Activated naive CD4-positive, alpha-beta T cell treated with anti-CD3 and anti-CD28 coated beads, Interleukin-2, amount 10 ng/mL, durations not matched to agents 7 days and 5 days (primary cell): ENCODE data around the gene CILP.

Source experiments
- CTCF ChIA-PET: fragments of 350-600 bp; sonication (Branson Sonifier 250); formaldehyde crosslinking; loops from one replicate; lab custom pipeline; 2021; ENCODE audit warnings: antibody characterized with exemption; lab: Charles Lee
- DNase-seq: peaks from one replicate; pipeline ENCODE4 v3.0.0-alpha.2; 2020
- H3K27ac Mint-ChIP-seq: one replicate; pipeline ENCODE4 v1.8.0; 2021; ENCODE audit warnings: mild to moderate bottlenecking, moderate library complexity, mixed read lengths
- H3K27me3 Mint-ChIP-seq: one replicate; pipeline ENCODE4 v1.8.0; 2021; ENCODE audit warnings: mild to moderate bottlenecking, mixed read lengths
- H3K36me3 Mint-ChIP-seq: one replicate; pipeline ENCODE4 v1.8.0; 2021; ENCODE audit warnings: mixed read lengths
- H3K4me1 Mint-ChIP-seq: one replicate; pipeline ENCODE4 v1.8.0; 2021; ENCODE audit warnings: mixed read lengths
- H3K4me3 Mint-ChIP-seq: one replicate; pipeline ENCODE4 v1.8.0; 2021; ENCODE audit warnings: mild to moderate bottlenecking, moderate library complexity, mixed read lengths
- H3K9me3 Mint-ChIP-seq: one replicate; pipeline ENCODE4 v1.8.0; 2021; ENCODE audit warnings: mixed read lengths

Gene CILP, protein sequence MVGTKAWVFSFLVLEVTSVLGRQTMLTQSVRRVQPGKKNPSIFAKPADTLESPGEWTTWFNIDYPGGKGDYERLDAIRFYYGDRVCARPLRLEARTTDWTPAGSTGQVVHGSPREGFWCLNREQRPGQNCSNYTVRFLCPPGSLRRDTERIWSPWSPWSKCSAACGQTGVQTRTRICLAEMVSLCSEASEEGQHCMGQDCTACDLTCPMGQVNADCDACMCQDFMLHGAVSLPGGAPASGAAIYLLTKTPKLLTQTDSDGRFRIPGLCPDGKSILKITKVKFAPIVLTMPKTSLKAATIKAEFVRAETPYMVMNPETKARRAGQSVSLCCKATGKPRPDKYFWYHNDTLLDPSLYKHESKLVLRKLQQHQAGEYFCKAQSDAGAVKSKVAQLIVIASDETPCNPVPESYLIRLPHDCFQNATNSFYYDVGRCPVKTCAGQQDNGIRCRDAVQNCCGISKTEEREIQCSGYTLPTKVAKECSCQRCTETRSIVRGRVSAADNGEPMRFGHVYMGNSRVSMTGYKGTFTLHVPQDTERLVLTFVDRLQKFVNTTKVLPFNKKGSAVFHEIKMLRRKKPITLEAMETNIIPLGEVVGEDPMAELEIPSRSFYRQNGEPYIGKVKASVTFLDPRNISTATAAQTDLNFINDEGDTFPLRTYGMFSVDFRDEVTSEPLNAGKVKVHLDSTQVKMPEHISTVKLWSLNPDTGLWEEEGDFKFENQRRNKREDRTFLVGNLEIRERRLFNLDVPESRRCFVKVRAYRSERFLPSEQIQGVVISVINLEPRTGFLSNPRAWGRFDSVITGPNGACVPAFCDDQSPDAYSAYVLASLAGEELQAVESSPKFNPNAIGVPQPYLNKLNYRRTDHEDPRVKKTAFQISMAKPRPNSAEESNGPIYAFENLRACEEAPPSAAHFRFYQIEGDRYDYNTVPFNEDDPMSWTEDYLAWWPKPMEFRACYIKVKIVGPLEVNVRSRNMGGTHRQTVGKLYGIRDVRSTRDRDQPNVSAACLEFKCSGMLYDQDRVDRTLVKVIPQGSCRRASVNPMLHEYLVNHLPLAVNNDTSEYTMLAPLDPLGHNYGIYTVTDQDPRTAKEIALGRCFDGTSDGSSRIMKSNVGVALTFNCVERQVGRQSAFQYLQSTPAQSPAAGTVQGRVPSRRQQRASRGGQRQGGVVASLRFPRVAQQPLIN

DNA sequence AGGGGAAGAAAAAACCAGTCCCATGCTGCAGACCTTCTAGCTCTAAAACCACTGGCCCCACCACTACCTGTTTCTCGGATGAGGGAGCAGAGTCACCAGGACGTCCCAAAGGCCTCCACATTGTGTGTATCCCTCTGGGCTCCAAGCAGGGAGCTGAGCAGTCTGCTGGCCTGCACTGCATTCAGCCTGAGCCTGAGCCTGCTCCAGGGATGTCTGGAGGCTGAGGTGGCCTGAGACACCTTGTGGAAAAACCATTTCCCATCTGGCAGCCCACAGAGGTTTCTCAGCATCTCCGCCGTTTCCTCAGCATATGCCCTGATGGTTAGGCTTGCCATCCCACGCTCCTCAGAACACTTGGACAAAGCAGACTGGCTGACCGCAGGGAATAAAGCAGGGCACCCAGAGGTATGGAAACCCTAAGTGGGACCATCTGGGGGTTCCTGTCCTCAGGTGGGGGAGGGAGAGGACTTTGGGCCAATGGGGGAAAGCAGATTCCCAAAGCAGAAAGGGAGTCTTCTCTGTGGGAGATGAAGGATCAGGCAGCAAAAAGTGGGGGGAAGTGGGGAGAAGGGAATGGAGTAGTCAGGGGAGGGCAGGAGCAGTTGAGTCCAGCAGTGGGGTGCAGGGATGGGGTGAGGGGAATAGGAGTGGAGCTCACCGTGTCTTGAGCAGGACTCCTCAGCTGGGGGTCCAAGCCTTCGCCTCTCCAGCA, at the start of gene CILP:
Gene CILP, minus strand, starts transcription at position 704 of the 712 bp plus-strand sequence. CDS start 1,718 bp downstream, outside the sequence.
- Mint-ChIP-seq H3K9me3 (no peaks in the 10 kb centered on the region), H3K27me3 (peaks cover 5% of the 10 kb centered on the region), H3K36me3 (no peaks in the 10 kb centered on the region), H3K4me3 (no peak within 1 kb of the TSS), H3K27ac (no peak within 1 kb of the TSS), H3K4me1 (no peaks in the 10 kb centered on the region)
- CTCF ChIA-PET = interaction anchor here (1.0 to 2.3 kb wide), 2 partner anchors 9 to 15 kb away, joined by 3 to 12 read pairs; no protein-coding TSS in a partner anchor
- DNase-seq = no peak

DNA sequence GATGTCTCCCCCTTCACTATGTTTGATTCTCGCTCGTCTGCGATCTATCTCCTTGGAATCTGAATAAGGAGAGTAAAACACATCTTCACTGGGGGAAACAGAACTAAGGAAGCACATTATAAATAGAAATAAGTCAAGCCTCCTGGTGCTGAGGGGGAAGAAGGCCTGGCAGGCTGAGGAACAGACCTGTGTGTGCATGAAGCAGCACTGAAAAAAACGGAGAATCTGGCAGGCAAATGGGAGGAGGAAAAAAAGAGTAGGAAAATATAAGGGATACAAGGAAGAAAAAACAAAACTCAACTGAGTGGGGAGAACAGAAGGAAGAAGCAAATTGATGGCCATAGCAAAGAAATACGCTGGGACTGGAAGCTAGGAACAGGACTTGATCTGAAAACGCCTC, 49.7 kb upstream of the CILP start:
- Mint-ChIP-seq H3K36me3 (peaks cover 35% of the 10 kb centered on the region), H3K4me3 (no peak overlapping the region), H3K9me3 (no peaks in the 10 kb centered on the region), H3K27ac (no peak overlapping the region), H3K27me3 (no peaks in the 10 kb centered on the region), H3K4me1 (no peaks in the 10 kb centered on the region)
- no peak for DNase-seq
- CTCF ChIA-PET = no interaction called here

DNA sequence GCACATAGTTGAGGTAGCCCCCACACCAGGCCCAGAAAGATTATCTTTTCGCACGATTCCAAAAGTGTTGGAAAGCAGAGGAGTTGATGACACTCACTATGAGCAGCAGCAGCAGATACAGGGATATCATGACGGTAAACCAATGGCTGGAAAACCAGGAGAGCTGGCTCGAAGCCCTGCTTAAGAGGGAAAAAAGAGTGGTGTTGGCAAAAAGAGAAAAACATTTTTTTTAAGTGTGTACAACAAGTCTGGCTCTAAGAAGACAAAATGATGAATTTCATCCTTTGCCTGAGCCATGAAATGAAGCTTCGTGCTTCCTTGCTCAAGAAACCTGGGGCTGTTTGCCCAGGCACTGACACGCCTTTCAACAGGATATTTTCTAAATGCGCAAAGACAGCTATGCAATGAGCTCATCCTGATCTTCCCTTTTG, 48.1 kb upstream of the CILP start:
- no peak overlapping the region for H3K4me3 Mint-ChIP-seq
- CTCF ChIA-PET = interaction anchor here (1.3 to 2.0 kb wide), 2 partner anchors 10 to 12 kb away, joined by 4 read pairs; no protein-coding TSS in a partner anchor
- H3K36me3 Mint-ChIP-seq = peaks cover 38% of the 10 kb centered on the region

DNA sequence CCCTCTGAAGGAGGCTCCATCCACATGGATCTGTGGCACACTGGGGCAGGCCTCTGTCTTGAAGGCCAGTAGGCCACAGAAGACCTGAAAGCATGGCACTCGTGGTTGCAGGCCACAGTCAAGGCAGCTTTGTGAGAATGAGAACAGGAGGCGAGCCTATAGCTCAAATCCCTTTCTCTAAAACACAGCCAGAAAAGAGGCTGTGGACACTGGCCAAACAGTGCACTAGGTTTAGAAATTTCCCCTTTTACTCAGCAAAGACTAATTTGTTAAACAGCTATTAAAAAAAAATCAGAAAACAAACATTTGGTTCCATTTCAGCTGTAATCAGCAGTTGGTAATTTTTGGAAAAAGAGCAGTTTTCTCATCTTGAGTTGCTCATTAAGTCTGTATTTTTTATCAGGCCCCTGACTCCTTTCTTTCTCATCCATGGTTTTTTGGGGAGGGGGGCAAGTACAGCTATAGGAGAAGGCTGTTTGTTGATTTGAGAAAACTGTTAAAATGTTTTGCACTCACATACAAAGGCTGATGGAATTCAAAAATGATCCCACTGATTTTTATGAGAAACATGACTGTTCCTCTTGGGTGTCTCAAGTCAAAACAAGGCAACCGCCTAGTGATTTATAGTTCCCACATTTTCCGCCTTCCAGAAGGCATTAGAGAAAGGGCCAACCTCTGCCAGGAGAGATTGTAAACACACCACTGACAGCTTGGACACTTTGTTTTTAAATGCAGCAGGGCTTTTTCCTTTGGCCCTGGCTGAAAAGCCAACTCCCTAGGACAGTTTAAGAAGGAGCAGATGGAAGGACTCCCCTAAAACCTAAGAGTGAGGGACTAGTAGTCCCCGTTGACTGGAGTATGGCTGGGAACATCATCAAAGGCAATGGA, 47.3 kb upstream of the CILP start:
- Mint-ChIP-seq H3K36me3 (peaks cover 38% of the 10 kb centered on the region), H3K9me3 (no peaks in the 10 kb centered on the region), H3K4me3 (no peak overlapping the region), H3K4me1 (peaks cover 2% of the 10 kb centered on the region), H3K27ac (no peak overlapping the region), H3K27me3 (no peaks in the 10 kb centered on the region)
- CTCF ChIA-PET = interaction anchor here (2.0 kb wide), 1 partner anchor 9 kb away, joined by 4 read pairs; no protein-coding TSS in a partner anchor
- no peak for DNase-seq

More for the DNA sequence above, 48.1 kb upstream of the CILP start:
- Mint-ChIP-seq H3K27ac (no peak overlapping the region), H3K9me3 (no peaks in the 10 kb centered on the region), H3K4me1 (peaks cover 2% of the 10 kb centered on the region), H3K27me3 (no peaks in the 10 kb centered on the region)
- no peak for DNase-seq

DNA sequence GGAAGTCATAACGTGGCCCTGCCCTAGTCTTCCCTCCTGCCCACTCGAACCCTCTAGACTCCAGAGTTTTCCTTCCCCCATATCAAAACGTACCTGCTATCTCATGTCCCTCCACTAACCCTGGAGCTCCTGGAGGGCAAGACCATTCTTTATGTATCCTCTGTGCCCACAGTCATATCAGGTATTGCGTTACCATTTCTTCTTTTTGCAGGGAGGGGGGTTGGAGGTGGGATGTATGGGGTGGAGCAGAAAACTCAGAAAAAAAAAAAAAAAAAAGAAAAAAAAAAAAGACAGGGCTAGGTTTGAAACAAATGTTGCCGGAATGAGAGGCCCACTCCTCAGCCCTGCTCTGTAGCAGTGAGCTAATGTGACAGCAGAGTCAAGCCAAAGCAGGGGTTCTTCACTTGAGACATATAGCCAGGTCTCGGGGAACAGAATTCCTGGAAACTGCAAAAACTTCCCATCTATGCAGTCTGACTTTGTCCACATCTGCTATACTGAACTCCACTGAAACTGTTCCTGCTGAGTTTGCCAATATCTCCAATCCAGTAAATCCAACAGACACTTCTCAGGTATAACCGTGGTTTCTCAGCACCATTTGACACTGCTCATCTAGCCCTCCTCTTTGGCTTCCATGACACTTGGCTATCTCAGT, 44.3 kb upstream of the CILP start:
- no peaks in the 10 kb centered on the region for H3K27me3 Mint-ChIP-seq
- H3K36me3 Mint-ChIP-seq = peaks cover 25% of the 10 kb centered on the region
- DNase-seq = no peak
- CTCF ChIA-PET = no interaction called here
- no peaks in the 10 kb centered on the region for H3K9me3 Mint-ChIP-seq
- H3K27ac Mint-ChIP-seq = no peak overlapping the region
- peaks cover 2% of the 10 kb centered on the region for H3K4me1 Mint-ChIP-seq
- no peak overlapping the region for H3K4me3 Mint-ChIP-seq

DNA sequence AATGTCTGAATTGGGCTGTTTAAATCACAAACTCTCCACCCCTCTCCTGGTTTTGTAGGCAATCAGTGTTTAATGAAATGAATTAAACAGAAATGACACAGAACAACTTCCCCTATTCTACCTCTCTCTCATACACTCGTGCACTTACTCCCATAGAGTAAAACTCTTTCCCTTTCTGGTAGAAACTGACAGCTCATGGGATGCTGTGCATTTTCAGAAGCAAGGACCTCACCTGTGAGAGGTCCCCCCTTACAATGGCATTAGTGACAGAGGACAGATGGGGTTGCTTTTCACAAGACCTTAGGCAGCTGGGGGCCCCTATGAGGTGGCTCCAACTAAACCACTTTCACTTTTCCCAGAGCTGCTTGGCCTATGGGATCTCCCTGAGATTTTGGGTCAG, 43.5 kb upstream of the CILP start:
- no peak for DNase-seq
- Mint-ChIP-seq H3K27me3 (no peaks in the 10 kb centered on the region), H3K27ac (no peak overlapping the region), H3K36me3 (peaks cover 20% of the 10 kb centered on the region), H3K9me3 (no peaks in the 10 kb centered on the region), H3K4me3 (no peak overlapping the region), H3K4me1 (peaks cover 2% of the 10 kb centered on the region)
- CTCF ChIA-PET = no interaction called here

DNA sequence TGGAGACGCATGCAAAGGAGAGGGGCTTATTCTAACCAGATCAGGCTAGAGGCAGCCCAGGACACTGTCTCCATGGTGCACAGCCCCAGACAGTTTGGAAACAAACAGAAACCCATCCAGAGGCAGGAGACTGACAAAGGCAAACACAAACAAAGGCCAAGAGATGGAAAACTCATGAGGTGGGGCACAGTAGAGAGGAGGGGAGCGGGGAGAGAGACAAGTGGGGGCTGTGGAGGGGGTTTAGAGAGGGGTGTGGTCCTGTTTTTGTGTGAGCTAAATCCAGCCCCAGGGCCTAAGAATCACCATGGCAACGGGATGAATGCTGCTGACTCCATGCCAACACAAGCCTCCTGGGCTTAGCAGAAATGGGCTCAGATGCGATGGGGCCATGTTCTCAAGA, 43.1 kb upstream of the CILP start:
- Mint-ChIP-seq H3K4me1 (peaks cover 2% of the 10 kb centered on the region), H3K27ac (no peak overlapping the region)
- CTCF ChIA-PET = no interaction called here

DNA sequence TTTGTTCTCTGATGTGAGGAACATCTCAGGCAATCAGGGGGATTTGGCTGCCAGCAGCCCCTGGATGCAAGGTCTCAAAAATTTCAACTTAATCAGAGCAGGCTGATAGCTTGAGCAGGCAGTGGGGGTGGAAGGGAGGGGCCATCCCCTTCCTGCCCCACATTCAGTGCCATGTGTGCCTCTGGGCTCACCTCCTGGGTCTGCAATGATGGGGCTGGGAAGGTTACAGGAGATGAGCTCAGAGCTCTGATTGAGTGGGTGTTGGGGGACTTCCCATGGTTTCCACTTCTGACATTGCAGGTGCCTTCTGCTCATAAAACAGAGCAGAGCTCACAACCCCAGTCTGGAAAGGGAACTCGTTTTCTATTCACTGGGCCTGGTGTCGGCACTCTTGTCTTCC, 38.4 kb upstream of the CILP start:
- CTCF ChIA-PET = interaction anchor here (1.0 to 2.1 kb wide), 2 partner anchors 10 to 48 kb away, joined by 4 to 5 read pairs; no protein-coding TSS in a partner anchor
- no peak overlapping the region for H3K4me3 Mint-ChIP-seq
- H3K27me3 Mint-ChIP-seq = no peaks in the 10 kb centered on the region
- peaks cover under 1% of the 10 kb centered on the region for H3K36me3 Mint-ChIP-seq
- H3K9me3 Mint-ChIP-seq = no peaks in the 10 kb centered on the region
- H3K4me1 Mint-ChIP-seq = no peaks in the 10 kb centered on the region
- no peak overlapping the region for H3K27ac Mint-ChIP-seq
- peak; percentile 23 for DNase-seq

More for the DNA sequence above, 43.1 kb upstream of the CILP start:
- H3K27me3 Mint-ChIP-seq = no peaks in the 10 kb centered on the region
- H3K9me3 Mint-ChIP-seq = no peaks in the 10 kb centered on the region
- H3K36me3 Mint-ChIP-seq = peaks cover 18% of the 10 kb centered on the region
- H3K4me3 Mint-ChIP-seq = no peak overlapping the region
- DNase-seq = no peak

DNA sequence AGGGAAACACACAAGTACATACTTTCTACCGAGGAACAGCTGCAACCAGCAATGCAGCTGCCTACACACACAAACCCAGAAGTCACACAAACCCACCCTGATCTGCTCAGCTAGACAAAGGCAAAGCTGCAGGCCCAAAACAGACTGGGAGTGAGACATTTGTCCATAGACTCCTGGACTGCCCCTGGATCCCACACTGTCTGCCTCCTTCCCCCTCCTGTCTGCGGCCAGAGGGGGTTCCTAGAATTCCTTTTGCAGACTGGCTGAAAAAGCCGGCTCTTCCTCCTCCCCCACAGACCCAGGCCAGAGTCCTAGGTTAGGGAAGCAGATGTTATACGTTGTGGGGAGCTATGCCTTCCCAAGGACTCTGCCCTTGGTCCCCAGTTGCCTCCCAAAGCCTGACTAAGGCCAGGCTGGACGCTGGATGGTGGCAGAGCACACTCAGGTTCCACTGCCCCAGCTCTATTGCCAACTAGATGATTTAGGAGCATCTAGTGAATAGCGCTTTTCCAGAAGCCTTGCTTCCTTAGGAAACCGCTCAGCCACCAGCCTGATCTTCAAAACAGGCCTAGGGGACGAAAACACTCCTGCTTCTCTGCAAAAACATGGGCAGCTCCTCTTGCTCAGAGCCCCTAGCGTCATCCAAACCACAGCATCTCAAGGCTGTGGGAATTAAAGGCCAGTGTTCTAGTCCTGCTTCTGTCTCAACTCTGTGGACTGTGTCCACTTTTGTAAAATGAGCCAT, 37.4 kb upstream of the CILP start:
- no peak for DNase-seq
- CTCF ChIA-PET = interaction anchor here (0.7 to 2.1 kb wide), 3 partner anchors 11 to 197 kb away, joined by 3 to 5 read pairs (median 4); no protein-coding TSS in a partner anchor
- H3K36me3 Mint-ChIP-seq = no peaks in the 10 kb centered on the region

DNA sequence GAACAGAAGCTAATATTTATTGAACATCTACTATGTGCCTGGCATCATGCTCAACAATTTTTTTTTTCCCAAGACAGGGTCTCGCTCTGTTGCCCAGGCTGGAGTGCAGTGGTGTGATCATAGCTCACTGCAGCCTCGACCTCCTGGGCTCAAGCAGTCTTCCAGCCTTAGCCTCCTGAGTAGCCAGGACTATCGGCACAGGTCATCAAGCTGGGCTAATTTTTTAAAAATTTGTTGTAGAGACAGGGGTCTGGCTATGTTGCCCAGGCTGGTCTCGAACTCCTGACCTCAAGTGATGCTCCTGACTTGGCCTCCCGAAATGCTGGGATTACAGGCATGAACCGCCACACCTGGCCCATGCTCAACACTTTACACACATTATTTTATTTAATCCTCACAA, 35.7 kb upstream of the CILP start:
- H3K27me3 Mint-ChIP-seq = no peaks in the 10 kb centered on the region
- H3K4me1 Mint-ChIP-seq = no peaks in the 10 kb centered on the region
- no peak overlapping the region for H3K27ac Mint-ChIP-seq
- no peak for DNase-seq
- no peaks in the 10 kb centered on the region for H3K9me3 Mint-ChIP-seq
- no peak overlapping the region for H3K4me3 Mint-ChIP-seq
- CTCF ChIA-PET = interaction anchor here (0.6 to 1.0 kb wide), 2 partner anchors 22 to 455 kb away, joined by 3 to 4 read pairs; no protein-coding TSS in a partner anchor
- H3K36me3 Mint-ChIP-seq = no peaks in the 10 kb centered on the region

More for the DNA sequence above, 37.4 kb upstream of the CILP start:
- no peaks in the 10 kb centered on the region for H3K9me3 Mint-ChIP-seq
- no peaks in the 10 kb centered on the region for H3K27me3 Mint-ChIP-seq
- no peak overlapping the region for H3K27ac Mint-ChIP-seq
- H3K4me3 Mint-ChIP-seq = no peak overlapping the region
- no peaks in the 10 kb centered on the region for H3K4me1 Mint-ChIP-seq

DNA sequence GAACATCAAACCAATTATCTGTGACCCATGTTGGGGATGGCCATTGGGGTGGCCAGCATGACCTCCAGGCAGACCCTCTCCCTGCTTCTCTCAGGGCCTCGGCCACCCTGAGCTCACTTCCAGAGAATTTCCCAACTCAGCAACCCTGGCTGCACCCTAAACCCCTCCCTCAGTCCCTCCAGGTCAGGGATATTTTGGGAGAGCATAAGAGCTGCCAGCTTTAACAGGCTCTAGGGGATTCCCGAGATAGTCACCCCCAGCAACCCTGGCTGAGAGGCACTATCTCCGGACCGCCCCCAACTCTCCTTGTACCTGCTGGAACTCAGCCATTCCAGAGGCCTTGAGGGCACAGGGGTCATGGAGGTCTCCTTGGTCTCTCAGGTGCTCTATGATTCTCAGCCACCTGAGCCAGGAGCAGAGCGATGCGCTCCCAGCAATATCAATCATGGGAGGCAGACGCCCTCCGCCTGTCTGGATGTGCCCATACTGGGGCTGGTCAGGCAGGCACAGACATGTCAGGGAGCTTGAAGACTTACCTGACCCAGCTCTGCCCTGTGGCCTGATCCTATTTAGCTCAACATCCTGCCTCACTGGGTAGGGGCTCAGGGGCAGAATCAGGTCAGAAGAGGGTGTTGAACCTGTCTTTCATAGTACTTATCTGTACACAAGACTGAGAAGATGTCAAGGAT, 34.9 kb upstream of the CILP start:
- Mint-ChIP-seq H3K9me3 (no peaks in the 10 kb centered on the region), H3K4me3 (no peak overlapping the region), H3K27ac (no peak overlapping the region), H3K36me3 (no peaks in the 10 kb centered on the region), H3K27me3 (no peaks in the 10 kb centered on the region), H3K4me1 (no peaks in the 10 kb centered on the region)
- DNase-seq = no peak
- CTCF ChIA-PET = interaction anchor here (0.6 to 1.1 kb wide), 3 partner anchors 23 to 454 kb away, joined by 3 to 4 read pairs (median 4); no protein-coding TSS in a partner anchor
